Measurements from ENCODE around the gene OCEL1.

- no peak for TF ChIP-seq CTCF (conservative IDR thresholded peaks at IDR 0.05; ENCODE audit: low read depth, low read length)
- no peak for TF ChIP-seq EZH2phosphoT487 (IDR thresholded peaks at IDR 0.05; ENCODE audit: borderline replicate concordance, low read length)
- no peak for TF ChIP-seq EZH2 (IDR thresholded peaks at IDR 0.05; ENCODE audit: low read length, unreplicated experiment)
Observed at GRCh38 chr19:17184371-17184841, 41.6 kb upstream of the OCEL1 start.
